GM12873 (cell line): ENCODE measurements around the gene ZNF384.
A peak's percentile ranks its signal among the peaks of the same experiment; 100 is the strongest.

Source experiments
- CTCF ChIP-seq: IDR thresholded peaks from 2 replicates; pipeline ENCODE4 v1.5.1; 2012; ENCODE audit warnings: low read depth, mild to moderate bottlenecking, moderate library complexity, low read length, control low read depth; ENCODE audit not compliant: insufficient read depth; ENCODE audit errors: missing control alignments

The ZNF384 gene

GRCh38 chr12:6626654-6627283, 62.4 kb downstream of the ZNF384 start:
- TF ChIP-seq CTCF: no peak

- no peak for TF ChIP-seq CTCF
Observed at GRCh38 chr12:6620885-6621274, 68.3 kb downstream of the ZNF384 start.

GRCh38 chr12:6620137-6620884, 68.9 kb downstream of the ZNF384 start:
- peak; percentile 26 for TF ChIP-seq CTCF

- no peak for TF ChIP-seq CTCF
Observed at GRCh38 chr12:6618483-6619225, 70.5 kb downstream of the ZNF384 start.
